GM12878 (cell line): ENCODE measurements around the gene IFITM1.

Experiments used
- HSF1 ChIP-seq: fragments of 150-350 bp; IDR thresholded peaks from 2 replicates; pipeline ENCODE4 v1.6.1; 2014; ENCODE audit warnings: mild to moderate bottlenecking, low read depth, low read length
- PRDM15 ChIP-seq: fragments of 450-650 bp; formaldehyde crosslinking; IDR thresholded peaks from 2 replicates; pipeline ENCODE4 v1.4.0; 2020; ENCODE audit warnings: mild to moderate bottlenecking, moderate library complexity
- RAD51 ChIP-seq: fragments of 450-650 bp; IDR thresholded peaks from 2 replicates; pipeline ENCODE4 v1.6.1; 2016; ENCODE audit warnings: moderate library complexity, mild to moderate bottlenecking, inconsistent platforms
- TF ChIP-seq, protein P1 (sequence below): IDR thresholded peaks from 2 replicates; pipeline ENCODE4 v1.6.1; 2011; ENCODE audit warnings: borderline replicate concordance, low read depth, mild to moderate bottlenecking, moderate library complexity, mixed read lengths, low read length; ENCODE audit not compliant: insufficient read depth; ENCODE audit errors: extremely low read length

DNA sequence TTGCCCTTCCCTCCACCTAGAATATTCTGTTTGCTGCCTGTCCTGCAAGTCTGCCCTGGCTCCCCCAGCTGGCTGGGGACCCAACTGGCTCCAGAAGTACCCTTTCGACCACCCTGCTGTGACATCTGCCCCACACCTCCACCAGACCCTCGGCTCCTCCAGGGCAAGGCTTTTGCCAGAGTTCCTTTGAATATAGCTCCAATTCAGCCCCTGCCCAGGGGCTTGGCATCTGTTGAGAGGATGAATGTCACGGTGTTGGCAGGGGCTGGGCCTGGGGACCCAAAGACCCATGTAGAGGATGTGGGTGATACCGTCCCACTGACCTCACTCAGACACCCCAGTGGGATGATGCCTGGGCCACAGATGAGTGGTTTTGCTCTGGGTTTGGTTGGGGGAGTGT is 31.7 kb upstream of the IFITM1 start:
- TF ChIP-seq, protein P1, sequence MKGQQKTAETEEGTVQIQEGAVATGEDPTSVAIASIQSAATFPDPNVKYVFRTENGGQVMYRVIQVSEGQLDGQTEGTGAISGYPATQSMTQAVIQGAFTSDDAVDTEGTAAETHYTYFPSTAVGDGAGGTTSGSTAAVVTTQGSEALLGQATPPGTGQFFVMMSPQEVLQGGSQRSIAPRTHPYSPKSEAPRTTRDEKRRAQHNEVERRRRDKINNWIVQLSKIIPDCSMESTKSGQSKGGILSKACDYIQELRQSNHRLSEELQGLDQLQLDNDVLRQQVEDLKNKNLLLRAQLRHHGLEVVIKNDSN = no peak
- no peak for TF ChIP-seq RAD51
- TF ChIP-seq PRDM15 (CRISPR knock-in tag) = no peak
- TF ChIP-seq HSF1 = no peak
